Measurements from ENCODE around the gene GALNT15.

GALNT15 gene

DNA sequence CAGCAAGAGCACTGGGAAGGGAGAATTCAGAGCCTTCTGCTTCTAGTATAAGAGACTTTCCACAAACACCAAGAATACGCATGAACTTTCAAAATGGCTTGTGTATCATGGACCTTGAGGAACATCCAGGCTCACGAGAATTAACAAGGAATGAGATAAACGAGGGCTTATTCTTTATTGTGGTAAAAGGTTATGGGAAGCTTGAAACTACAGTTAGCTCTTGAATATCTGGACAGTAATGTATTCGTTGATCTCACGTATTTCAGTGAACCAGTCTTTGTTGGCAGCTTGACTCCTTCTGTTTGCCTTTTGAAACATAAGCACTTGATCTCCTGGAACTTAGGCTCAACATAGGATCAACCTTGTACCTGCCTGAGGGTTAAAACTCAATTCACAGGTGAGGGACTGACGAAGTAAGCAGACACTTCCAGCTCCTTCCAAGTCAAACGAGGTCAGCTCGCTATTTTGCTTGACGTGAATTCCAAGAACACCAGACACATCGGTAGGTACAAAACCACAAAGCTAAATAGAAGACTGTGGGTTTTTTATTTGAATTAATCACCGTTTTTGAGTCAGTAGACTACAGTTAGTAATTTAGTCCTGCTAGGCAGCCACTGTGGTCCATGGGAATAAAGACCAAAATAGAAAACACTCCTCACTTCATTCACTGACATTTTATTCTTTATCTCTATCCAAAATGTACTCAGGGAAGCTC lies 30.8 kb downstream of the GALNT15 start:
- no peak overlapping the region for H3K9ac ChIP-seq (ENCODE audit: insufficient read length, low read depth)

DNA sequence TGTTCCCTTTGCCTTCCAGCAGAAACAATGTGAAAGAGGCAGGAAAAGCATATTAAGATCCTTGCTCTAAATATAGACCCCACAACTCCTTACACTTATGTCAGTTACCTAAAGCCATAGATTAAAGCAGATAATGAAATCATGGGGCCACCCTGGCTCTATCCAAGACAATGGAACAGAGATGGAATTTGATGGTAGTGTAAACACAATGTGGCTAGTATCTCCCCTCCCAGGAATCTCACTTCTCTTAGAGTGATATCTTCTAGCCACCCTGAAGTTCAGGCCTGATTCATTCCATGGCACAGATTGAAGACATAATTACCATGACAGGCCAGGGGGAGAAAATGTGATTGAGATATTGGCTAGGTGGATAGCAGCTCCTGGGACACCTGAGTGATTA lies 32.6 kb downstream of the GALNT15 start:
- H3K4me1 ChIP-seq (ENCODE audit: insufficient read depth, insufficient read length), result peaks cover 3% of the 10 kb centered on the region
- no peaks in the 10 kb centered on the region for H3K27me3 ChIP-seq (ENCODE audit: insufficient read depth, insufficient read length)
- H3K9me3 ChIP-seq (ENCODE audit: insufficient read depth, low read length), result no peaks in the 10 kb centered on the region
- H3K9ac ChIP-seq (ENCODE audit: insufficient read length, low read depth), result no peak overlapping the region
- H3K36me3 ChIP-seq (ENCODE audit: insufficient read depth, insufficient read length, low read length), result no peaks in the 10 kb centered on the region
- DNase-seq (ENCODE audit: low read depth, low spot score), result no peak
- no peak overlapping the region for H3K4me3 ChIP-seq (ENCODE audit: insufficient read length, low read depth)
- TF ChIP-seq SUZ12 (IDR thresholded peaks at IDR 0.05; ENCODE audit: extremely low read depth, insufficient read depth, insufficient read length) (no peak), ZNF274 (IDR thresholded peaks at IDR 0.05; ENCODE audit: low read depth, low read length) (no peak), YY1 (IDR thresholded peaks at IDR 0.05; ENCODE audit: insufficient read depth, insufficient read length) (no peak)

More for the DNA sequence above, 30.8 kb downstream of the GALNT15 start:
- TF ChIP-seq ZNF274 (IDR thresholded peaks at IDR 0.05; ENCODE audit: low read depth, low read length), result no peak
- TF ChIP-seq SUZ12 (IDR thresholded peaks at IDR 0.05; ENCODE audit: extremely low read depth, insufficient read depth, insufficient read length), result no peak
- TF ChIP-seq YY1 (IDR thresholded peaks at IDR 0.05; ENCODE audit: insufficient read depth, insufficient read length), result no peak
- H3K4me3 ChIP-seq (ENCODE audit: insufficient read length, low read depth), result no peak overlapping the region
- no peaks in the 10 kb centered on the region for H3K9me3 ChIP-seq (ENCODE audit: insufficient read depth, low read length)
- no peak for DNase-seq (ENCODE audit: low read depth, low spot score)
- peaks cover 3% of the 10 kb centered on the region for H3K4me1 ChIP-seq (ENCODE audit: insufficient read depth, insufficient read length)
- H3K27me3 ChIP-seq (ENCODE audit: insufficient read depth, insufficient read length), result no peaks in the 10 kb centered on the region
- no peaks in the 10 kb centered on the region for H3K36me3 ChIP-seq (ENCODE audit: insufficient read depth, insufficient read length, low read length)

DNA sequence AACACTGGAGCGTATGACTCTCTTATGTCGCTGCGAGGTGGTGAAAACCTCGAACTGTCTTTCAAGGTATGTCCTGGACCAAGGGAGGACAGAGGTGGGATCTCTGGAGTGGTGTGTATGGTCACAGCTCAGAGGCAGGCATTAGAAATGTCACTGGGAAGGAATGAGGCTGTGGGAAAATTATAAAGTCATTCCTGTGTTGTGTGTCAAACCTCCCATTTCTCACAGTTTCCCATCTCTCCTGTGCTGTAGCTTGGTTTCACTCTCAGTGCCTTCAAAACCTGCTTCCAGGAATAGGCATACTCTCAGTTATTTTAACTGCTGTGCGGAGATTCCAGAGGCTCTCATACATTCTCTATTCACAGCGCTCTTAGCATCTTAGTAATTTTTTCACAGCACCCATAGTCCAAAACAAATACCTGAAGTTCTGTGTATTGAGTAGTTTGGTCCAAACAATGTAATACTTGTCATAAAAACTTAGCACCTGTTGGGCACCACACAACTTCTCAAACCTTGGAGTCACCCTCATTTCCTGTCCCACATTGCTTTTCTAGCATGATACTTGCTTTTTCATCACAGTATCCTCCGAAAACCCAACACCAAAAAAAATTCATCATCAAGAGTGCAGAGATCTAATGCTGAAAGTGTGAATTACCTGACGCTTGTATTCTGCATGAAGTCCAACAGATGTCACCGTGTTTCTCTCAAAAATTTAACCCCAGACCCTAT lies 36.9 kb downstream of the GALNT15 start:
- H3K4me3 ChIP-seq (ENCODE audit: insufficient read length, low read depth), result no peak overlapping the region
- no peaks in the 10 kb centered on the region for H3K9me3 ChIP-seq (ENCODE audit: insufficient read depth, low read length)
- no peaks in the 10 kb centered on the region for H3K27me3 ChIP-seq (ENCODE audit: insufficient read depth, insufficient read length)
- H3K4me1 ChIP-seq (ENCODE audit: insufficient read depth, insufficient read length), result no peaks in the 10 kb centered on the region
- no peaks in the 10 kb centered on the region for H3K36me3 ChIP-seq (ENCODE audit: insufficient read depth, insufficient read length, low read length)
- no peak overlapping the region for H3K9ac ChIP-seq (ENCODE audit: insufficient read length, low read depth)
- DNase-seq (ENCODE audit: low read depth, low spot score), result no peak
- TF ChIP-seq YY1 (IDR thresholded peaks at IDR 0.05; ENCODE audit: insufficient read depth, insufficient read length) (no peak), SUZ12 (IDR thresholded peaks at IDR 0.05; ENCODE audit: extremely low read depth, insufficient read depth, insufficient read length) (no peak), ZNF274 (IDR thresholded peaks at IDR 0.05; ENCODE audit: low read depth, low read length) (no peak)

DNA sequence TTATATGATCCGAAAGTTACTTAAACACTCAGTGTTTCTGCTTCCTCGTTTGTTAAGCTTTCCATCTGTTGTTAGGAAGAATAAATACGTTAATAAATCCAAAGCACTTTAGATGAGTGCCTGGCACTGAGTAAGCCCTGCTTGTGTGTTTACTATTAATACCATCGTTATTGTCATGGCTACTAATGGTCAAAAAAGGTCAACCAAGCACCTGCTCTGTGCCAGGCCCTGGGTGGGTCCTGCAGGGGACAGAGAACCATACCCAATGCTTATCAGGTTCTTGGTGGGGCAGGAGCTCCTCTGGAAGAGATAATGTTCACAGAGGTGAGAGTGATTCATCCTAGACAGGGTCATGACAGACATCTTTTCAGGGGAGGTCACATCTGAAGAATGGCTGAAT lies 39.9 kb downstream of the GALNT15 start:
- no peak overlapping the region for H3K9ac ChIP-seq (ENCODE audit: insufficient read length, low read depth)
- DNase-seq (ENCODE audit: low read depth, low spot score), result no peak
- H3K9me3 ChIP-seq (ENCODE audit: insufficient read depth, low read length), result no peaks in the 10 kb centered on the region
- H3K4me3 ChIP-seq (ENCODE audit: insufficient read length, low read depth), result no peak overlapping the region
- no peak for TF ChIP-seq SUZ12 (IDR thresholded peaks at IDR 0.05; ENCODE audit: extremely low read depth, insufficient read depth, insufficient read length)
- TF ChIP-seq YY1 (IDR thresholded peaks at IDR 0.05; ENCODE audit: insufficient read depth, insufficient read length), result no peak
- no peak for TF ChIP-seq ZNF274 (IDR thresholded peaks at IDR 0.05; ENCODE audit: low read depth, low read length)
- no peaks in the 10 kb centered on the region for H3K4me1 ChIP-seq (ENCODE audit: insufficient read depth, insufficient read length)
- H3K27me3 ChIP-seq (ENCODE audit: insufficient read depth, insufficient read length), result no peaks in the 10 kb centered on the region
- no peaks in the 10 kb centered on the region for H3K36me3 ChIP-seq (ENCODE audit: insufficient read depth, insufficient read length, low read length)

DNA sequence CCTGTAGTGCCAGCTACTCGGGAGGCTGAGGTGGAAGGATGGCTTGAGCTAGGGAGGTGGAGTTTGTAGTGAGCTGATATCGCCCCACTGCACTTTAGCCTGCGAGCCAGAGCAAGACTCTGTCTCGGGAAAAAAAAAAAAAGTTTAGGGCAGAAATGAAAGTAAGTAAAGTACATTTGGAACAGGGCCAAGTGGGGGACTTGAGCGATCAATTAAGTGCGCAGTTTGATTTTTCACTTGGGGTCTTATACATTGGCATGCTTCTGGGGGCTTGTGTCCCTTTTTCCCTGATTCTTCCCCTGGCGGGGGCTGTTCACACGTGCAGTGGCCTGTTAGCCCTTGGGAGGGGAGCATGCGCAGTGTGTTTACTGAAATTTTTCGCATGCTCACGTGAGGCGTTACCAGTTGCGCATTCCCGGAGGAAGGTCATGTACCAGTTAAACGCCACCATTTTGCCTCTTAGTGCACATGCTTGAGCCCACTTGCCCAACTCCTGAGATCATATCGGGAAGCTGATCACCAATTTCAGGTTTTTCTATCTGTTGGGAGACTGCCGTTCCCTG lies 42.0 kb downstream of the GALNT15 start:
- TF ChIP-seq SUZ12 (IDR thresholded peaks at IDR 0.05; ENCODE audit: extremely low read depth, insufficient read depth, insufficient read length) (no peak), YY1 (IDR thresholded peaks at IDR 0.05; ENCODE audit: insufficient read depth, insufficient read length) (no peak), ZNF274 (IDR thresholded peaks at IDR 0.05; ENCODE audit: low read depth, low read length) (no peak)
- H3K4me3 ChIP-seq (ENCODE audit: insufficient read length, low read depth), result no peak overlapping the region
- no peaks in the 10 kb centered on the region for H3K4me1 ChIP-seq (ENCODE audit: insufficient read depth, insufficient read length)
- DNase-seq (ENCODE audit: low read depth, low spot score), result no peak
- H3K27me3 ChIP-seq (ENCODE audit: insufficient read depth, insufficient read length), result no peaks in the 10 kb centered on the region
- H3K9me3 ChIP-seq (ENCODE audit: insufficient read depth, low read length), result no peaks in the 10 kb centered on the region
- no peaks in the 10 kb centered on the region for H3K36me3 ChIP-seq (ENCODE audit: insufficient read depth, insufficient read length, low read length)
- H3K9ac ChIP-seq (ENCODE audit: insufficient read length, low read depth), result no peak overlapping the region

DNA sequence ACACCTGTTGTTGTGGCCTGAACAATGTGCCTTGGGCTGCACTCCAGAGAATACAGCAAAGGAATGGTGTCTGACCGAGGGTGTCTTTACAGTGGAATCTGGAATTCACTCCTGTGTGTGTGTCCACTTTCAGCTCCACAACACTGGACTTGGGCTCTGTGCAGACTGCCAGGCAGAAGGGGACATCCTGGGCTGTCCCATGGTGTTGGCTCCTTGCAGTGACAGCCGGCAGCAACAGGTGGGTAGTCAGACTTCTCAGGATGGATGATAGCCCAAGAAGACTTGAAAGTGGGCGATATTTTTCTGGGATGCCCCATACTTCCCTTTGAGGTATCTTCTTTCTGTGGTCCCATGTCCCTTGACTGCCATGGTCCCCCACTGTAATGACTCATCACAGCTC lies 45.3 kb downstream of the GALNT15 start:
- Histone ChIP-seq H3K9ac (ENCODE audit: insufficient read length, low read depth) (no peak overlapping the region), H3K9me3 (ENCODE audit: insufficient read depth, low read length) (no peaks in the 10 kb centered on the region), H3K27me3 (ENCODE audit: insufficient read depth, insufficient read length) (no peaks in the 10 kb centered on the region), H3K36me3 (ENCODE audit: insufficient read depth, insufficient read length, low read length) (no peaks in the 10 kb centered on the region), H3K4me3 (ENCODE audit: insufficient read length, low read depth) (no peak overlapping the region), H3K4me1 (ENCODE audit: insufficient read depth, insufficient read length) (no peaks in the 10 kb centered on the region)
- no peak for DNase-seq (ENCODE audit: low read depth, low spot score)
- TF ChIP-seq YY1 (IDR thresholded peaks at IDR 0.05; ENCODE audit: insufficient read depth, insufficient read length) (no peak), SUZ12 (IDR thresholded peaks at IDR 0.05; ENCODE audit: extremely low read depth, insufficient read depth, insufficient read length) (no peak), ZNF274 (IDR thresholded peaks at IDR 0.05; ENCODE audit: low read depth, low read length) (no peak)

DNA sequence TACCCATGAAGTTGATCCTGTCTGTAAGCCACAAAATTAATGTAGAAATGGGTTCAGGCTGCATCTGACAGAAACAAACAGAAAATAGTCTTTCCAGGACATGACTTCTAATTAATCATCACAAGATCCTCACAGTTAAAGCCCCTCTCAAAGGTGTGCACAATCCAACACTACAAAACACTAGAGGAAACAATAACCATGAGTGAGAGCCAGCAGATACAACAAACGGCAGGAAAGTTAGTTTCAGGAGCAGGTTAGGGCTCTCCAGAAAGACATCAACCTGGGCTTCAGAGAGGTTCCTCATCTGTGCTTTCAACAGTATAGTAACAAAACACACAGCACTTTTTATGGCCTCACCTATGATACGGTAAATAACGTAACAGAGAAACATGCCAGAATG lies 47.5 kb downstream of the GALNT15 start:
- no peak overlapping the region for H3K4me3 ChIP-seq (ENCODE audit: insufficient read length, low read depth)
- DNase-seq (ENCODE audit: low read depth, low spot score), result no peak
- no peaks in the 10 kb centered on the region for H3K36me3 ChIP-seq (ENCODE audit: insufficient read depth, insufficient read length, low read length)
- H3K4me1 ChIP-seq (ENCODE audit: insufficient read depth, insufficient read length), result no peaks in the 10 kb centered on the region
- H3K27me3 ChIP-seq (ENCODE audit: insufficient read depth, insufficient read length), result no peaks in the 10 kb centered on the region
- H3K9me3 ChIP-seq (ENCODE audit: insufficient read depth, low read length), result no peaks in the 10 kb centered on the region
- no peak overlapping the region for H3K9ac ChIP-seq (ENCODE audit: insufficient read length, low read depth)
- TF ChIP-seq SUZ12 (IDR thresholded peaks at IDR 0.05; ENCODE audit: extremely low read depth, insufficient read depth, insufficient read length) (no peak), ZNF274 (IDR thresholded peaks at IDR 0.05; ENCODE audit: low read depth, low read length) (no peak), YY1 (IDR thresholded peaks at IDR 0.05; ENCODE audit: insufficient read depth, insufficient read length) (no peak)

Data from NT2/D1 (cell line).